ENCODE results near the gene TCF4.

TCF4 gene

GRCh38 chr18:55541571-55541970 is 46.4 kb downstream of the TCF4 start:
- no peak for DNase-seq

GRCh38 chr18:55539240-55539639 is 48.8 kb downstream of the TCF4 start:
- DNase-seq, result no peak

- DNase-seq, result no peak
Measured at GRCh38 chr18:55534996-55535395, 53.0 kb downstream of the TCF4 start.

GRCh38 chr18:55534547-55534946 is 53.4 kb downstream of the TCF4 start:
- no peak for DNase-seq

- no peak for DNase-seq
Measured at GRCh38 chr18:55530166-55530565, 57.8 kb downstream of the TCF4 start.

- DNase-seq, result peak in 1 of 2 experiments; percentile 56
Measured at GRCh38 chr18:55529581-55529980, 58.4 kb downstream of the TCF4 start.

- DNase-seq, result no peak
Measured at GRCh38 chr18:55525845-55526244, 62.1 kb downstream of the TCF4 start.

- DNase-seq, result no peak
Measured at GRCh38 chr18:55524353-55525073, 63.5 kb downstream of the TCF4 start.

GRCh38 chr18:55523001-55523400 is 65.0 kb downstream of the TCF4 start:
- no peak for DNase-seq

- no peak for DNase-seq
Measured at GRCh38 chr18:55522011-55522410, 66.0 kb downstream of the TCF4 start.

DNA sequence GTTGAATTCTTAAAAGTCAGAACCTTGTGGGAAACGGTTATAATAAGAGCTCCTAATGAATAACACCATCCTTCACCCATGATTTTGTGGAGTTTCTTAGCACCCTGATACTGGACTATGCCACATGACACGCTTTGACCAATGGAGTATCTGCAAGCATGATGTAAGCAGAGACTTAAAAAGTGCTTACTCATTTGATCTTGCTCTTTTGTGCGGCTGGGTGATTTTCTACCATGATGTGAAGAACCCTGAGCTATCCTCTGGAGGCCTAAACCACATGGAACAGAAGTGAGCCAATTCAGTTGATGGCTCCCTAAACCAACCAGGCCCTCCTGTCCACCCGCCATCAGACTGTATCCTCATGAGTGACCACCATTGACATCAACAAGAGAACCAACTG is 70.9 kb downstream of the TCF4 start:
- DNase-seq, result no peak

DNA sequence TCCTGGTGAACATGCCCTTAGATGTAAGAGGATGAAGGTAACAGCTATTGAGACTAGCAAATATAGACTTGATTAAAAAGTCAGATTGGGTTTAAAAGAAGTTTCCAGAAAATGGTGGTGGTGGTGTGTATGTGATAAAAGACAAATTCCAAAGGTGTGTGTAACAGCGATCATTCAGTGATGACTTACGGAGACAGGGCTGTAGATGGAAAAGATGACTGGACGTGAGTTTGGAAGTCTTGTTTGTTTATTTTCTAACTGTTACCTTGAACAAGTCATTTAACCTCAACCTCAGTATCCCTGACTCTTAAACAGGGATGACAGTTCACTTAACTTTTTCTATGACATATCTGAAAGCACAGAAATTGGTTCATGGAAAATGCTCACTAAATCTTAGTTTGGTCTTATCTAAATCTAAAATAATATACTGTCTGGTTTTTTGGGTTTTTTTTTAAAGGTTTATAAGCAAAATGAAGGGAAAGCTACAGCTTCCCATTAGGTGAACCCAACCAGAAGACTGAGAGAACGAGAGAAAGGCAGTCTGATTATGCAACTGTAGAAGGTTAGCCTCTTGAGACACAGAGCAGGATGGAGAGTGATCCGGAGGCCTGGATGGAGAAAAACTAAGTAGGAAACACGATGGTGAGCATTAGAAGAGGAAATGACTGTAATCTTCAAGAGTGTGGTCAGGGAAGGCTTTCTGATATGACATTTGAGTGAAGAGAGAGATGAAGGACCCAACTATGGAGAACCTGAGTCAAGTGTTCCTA is 71.9 kb downstream of the TCF4 start:
- DNase-seq, result no peak

- no peak for DNase-seq
Measured at GRCh38 chr18:55515214-55515613, 72.8 kb downstream of the TCF4 start.

DNA sequence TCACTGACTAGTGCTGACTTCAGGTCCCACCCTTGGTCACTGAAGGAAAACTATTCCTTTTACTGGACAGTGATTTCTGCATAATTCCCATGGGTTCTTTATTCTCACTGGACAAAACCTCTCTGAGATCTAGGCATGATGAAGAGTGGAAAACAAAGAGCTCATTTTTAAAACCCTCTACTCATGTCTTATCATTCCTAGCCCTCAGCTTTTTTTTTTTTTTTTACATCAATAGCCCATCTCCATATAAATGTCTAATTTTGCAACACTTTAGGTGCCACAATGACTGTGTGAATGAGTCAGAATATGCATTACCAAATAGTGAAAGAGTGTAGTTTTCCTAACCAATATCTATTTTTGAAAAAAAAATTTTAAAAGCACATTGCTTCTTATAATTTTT is 74.8 kb downstream of the TCF4 start:
- no peak for DNase-seq

DNA sequence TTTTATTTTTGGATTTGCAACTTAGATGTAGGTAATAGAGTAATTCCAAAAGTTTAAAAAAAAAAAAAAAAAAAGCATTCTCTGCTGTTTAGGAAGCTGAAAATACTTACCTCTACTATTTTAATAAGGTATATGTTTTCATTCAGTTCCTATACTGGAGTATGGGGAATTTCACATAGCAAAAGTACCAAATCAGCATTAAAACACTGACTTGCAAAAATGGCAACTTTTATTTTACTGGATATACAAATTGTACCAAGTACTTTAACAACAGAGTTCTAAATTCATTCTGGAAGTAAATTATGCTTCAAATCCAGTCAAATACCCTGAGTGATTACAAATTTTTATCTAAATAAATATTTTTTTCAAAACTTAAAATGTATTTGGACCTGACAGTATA is 76.7 kb downstream of the TCF4 start:
- no peak for DNase-seq

GRCh38 chr18:55510809-55511208 is 77.2 kb downstream of the TCF4 start:
- no peak for DNase-seq

DNA sequence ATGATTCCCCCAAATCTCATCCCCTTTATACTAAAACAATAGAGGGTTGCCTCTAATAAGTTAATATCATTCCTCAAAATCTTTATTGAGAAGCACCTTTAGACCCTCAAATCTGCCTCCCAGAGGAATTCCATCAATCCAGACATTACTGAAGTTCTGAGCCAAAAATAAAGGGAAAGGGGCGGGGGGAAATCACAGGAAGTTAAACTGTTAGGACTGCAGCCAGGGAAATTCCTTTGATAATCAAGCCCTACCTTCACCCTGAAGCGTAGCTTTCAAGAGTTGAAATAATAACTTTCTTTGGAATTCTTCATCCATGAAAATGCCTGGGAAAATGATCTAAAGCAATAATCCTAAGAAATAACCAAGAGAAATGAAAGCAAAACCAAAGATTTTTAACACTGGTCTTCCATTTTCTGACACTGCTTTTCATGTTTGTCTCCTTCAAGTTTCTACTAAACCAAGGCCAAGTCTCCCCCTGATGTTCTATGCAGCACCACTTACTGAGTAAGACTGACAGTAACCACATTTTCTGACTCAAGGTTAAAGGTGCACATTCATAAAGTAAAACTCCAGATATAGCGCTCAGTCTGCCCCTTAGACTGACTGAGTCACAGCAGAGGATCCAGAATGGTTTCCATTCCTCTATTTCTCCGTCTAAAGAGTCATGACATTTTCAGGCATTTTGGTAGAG is 78.2 kb downstream of the TCF4 start:
- no peak for DNase-seq

GRCh38 chr18:55508651-55509050 is 79.3 kb downstream of the TCF4 start:
- DNase-seq, result no peak

GRCh38 chr18:55506074-55506473 is 81.9 kb downstream of the TCF4 start:
- no peak for DNase-seq

DNA sequence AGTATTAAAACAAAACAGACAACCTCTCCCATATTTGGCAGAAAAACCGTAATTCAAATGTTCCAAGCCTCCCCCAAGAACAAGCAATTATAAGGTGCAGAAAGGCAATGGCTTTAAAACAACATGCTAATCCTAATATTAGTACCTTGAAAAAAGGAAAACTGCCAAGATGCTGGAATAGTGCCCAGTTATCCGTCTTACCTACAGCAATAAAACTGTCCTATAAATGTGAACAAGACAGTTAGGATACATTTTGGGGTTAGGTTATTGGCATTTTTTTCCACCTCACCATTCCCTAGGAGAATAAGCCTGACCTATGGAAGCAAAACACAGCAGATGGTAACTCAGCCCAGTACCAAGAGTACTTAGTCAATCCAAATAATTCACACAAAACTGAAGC is 83.2 kb downstream of the TCF4 start:
- DNase-seq, result no peak

- DNase-seq, result no peak
Measured at GRCh38 chr18:55503167-55503820, 84.7 kb downstream of the TCF4 start.

DNA sequence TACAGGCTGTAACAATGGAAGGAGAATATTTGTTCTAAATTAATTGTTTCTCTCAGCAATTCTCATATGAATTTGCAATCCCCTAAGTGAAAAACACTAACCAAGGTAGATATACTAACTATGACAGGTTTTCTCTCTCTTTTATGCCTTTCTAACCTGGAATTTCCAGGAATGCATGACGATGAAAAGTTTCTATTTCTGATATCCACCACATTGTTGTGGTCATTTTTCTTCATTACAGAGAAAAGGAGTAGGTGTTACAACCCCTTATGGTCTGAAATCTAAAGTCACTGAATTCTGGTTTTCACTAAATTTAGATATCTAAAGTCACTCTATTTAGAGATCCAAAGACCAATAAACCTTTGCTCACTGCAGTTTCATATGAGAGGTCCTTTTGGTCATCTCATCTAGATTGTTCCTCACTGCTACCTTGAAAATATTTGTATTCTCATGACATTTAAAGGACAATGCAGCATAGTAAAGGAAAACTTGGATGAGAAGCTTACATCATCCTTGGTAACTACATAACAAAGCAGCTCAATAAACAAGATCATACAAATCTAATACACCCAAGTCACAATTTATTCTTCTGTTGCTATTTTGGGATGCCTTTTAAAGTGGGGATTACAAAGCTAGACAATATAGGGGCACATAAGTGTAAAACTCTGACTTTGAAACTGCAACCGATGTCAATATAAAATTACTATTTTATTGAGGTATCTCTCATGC is 85.8 kb downstream of the TCF4 start:
- no peak for DNase-seq

- no peak for DNase-seq
Measured at GRCh38 chr18:55501579-55501978, 86.4 kb downstream of the TCF4 start.

Measured in cerebellar nuclear complex (tissue), 1 donor.